GM21619 (cell line): ENCODE data around the gene MYO5C.

Experiments
- ATAC-seq: cut with Tn5 transposase; IDR thresholded peaks from one replicate; pipeline ENCODE4 v1.9.1; 2021; ENCODE audit not compliant: unreplicated experiment

The MYO5C gene

DNA sequence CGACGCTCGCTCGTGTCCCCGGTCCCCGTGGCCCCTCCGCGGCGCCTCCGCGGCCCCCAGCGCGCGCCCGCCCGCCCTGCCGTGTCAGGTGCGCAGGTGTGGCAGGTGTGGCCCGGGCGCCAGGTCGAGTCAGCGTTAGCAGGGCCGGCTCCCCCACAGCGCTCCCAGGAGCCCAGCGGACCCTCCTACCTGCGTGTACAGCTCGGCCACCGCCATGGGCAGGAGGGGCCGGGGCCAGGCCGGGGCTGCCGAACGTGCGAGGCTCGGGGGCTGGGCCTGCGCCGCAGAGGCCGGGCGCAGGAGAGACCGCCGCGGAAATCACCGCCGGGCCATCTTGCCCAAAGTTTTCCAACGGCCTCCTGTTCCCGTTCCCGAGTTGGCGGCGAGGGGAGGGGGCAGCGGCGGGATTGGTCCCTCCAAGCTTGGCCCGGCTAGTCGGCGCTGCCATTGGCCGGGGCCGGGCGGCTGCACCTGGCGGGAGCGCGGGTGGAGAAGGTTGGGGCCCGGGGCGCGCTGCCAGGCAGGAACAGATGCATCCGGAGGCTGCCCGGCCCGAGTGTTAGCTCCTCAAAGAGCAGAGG is at the start of gene MYO5C:
Gene MYO5C, minus strand, starts transcription at position 384 of the 581 bp plus-strand sequence. Its CDS starts 168 bp downstream, at position 216.
- no peak for ATAC-seq

- no peak for ATAC-seq
Measured at GRCh38 chr15:52344592-52344991, 49.0 kb upstream of the MYO5C start.

GRCh38 chr15:52343831-52344230 is 48.2 kb upstream of the MYO5C start:
- ATAC-seq, result no peak

- no peak for ATAC-seq
Measured at GRCh38 chr15:52340093-52340492, 44.5 kb upstream of the MYO5C start.

DNA sequence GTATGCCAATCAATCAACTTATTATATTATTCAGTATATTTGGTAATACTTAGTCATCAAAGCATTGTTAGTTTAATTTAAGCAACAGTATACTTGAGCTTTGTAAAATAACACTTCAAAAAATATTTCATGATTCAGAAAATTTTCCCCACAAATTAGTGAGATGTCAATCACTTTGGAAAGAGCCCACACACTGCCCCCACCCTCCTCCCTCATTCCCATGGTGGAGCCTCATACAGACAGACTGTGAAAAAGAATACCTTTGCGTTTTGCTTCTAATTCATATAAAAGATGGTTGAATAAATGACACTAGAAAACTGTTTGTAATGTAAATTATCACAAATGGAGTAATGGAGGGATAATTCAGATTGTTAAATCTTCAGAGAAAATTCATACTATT is 43.3 kb upstream of the MYO5C start:
- no peak for ATAC-seq

DNA sequence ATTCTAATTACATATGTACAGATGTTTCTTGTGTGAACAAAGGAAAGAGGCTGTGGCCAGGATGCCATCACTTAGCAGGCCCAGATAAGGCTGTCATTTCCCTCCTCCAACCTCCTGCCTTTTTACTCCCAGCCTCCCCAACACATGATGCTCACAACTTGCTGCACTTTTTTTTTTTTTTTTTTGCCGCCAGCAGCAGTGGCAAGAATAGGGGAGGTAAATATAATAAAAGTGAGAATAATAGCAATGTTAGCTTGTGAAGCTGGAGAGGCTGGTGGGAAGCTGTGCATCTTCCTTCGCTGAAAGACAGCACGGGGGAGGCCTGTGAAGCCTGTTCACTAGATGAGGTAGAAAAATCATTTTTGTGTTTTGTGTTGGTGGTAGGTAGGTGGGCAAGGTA is 42.5 kb upstream of the MYO5C start:
- no peak for ATAC-seq

GRCh38 chr15:52337198-52337853 is 41.7 kb upstream of the MYO5C start:
- ATAC-seq, result no peak

- ATAC-seq, result no peak
Measured at GRCh38 chr15:52336529-52336928, 40.9 kb upstream of the MYO5C start.

GRCh38 chr15:52334491-52335160 is 39.0 kb upstream of the MYO5C start:
- no peak for ATAC-seq

DNA sequence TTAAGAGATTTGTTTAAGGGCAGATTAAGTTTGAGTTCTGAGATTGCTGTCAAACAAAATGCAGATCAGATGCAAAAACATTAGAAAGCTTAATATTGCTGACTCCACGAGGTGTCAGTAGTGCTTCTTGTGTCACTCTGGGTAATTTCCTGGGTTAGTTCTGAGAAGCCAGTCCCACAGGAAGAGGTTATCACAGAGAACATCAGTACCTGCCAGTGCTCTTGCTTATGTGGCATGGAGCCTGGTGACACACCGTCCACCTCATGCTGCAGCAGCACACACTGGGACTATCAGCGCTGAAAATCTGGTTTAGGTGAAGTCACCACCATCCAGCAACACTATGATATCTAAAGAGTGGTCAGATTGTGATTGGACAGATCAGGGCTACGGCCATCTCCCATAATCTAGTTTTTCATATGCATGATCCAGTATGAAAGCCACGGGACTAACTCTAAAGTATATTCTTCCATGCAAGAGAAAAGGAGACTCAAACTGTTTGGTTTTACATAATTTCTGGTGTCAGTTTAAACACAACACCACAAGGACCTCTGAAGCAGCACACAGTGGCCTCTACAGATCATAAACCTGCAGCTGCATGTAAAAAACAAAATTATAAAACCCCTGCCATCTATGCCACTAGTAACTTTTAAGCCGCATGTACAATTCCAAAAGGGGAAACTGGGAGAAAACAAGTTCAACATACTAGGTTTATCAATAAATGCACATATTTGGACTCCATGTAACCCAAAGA is 36.1 kb upstream of the MYO5C start:
- peak; percentile 90 for ATAC-seq

DNA sequence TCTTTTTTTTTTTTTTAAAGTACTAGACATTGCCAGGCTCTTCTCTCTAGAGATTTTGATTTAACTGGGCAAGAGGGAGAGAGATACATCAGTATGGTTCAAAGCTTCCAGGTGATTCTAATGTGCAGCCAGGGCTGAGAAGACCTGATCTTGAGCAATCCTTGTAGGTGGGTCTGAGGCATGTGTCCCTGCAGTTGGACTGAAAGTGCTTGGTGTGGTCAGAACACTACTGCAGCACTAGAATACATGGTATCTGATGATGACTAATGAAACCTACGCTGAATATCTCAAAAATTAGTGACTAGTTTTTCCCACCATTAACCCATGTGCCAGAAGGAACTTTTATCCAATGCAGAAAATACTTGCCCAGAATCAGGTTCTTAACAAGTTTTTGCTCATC is 34.4 kb upstream of the MYO5C start:
- no peak for ATAC-seq

DNA sequence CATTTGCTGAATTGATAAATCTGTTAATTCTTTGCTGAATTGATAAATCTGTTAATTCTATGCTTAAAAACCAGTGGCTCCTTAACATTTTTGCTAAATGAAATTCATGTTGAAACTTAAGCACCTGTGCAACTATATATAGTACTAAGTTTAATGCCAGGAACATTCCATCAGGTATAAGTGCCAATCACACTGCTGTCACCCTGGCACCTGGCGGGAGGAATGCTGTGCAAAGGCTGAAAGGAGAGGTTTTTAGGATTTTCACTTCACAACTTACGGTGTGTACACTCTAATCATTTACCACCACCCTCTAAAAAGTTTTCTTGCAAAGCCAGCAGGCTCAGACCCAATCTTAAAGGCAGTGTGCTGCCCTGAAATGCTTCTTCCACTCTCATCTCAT is 33.5 kb upstream of the MYO5C start:
- ATAC-seq, result no peak

DNA sequence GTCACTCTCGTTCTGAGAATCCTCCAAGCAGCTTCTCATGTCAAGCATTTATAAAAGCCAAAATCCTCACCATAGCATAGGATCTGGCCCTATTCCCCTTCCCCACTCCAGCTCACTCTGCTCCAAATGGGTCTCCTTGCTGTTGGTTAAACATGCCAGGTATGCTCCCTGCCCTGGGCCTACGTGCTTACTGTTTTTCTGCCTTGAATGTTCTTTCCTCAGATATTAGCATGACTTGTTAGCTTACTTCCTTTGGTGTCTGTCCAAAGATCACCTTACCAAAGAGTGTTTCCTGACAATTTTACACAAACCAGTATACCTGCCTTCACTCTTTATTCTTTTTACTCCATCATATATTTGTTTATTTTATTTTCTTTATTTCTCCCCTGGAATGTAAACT is 33.1 kb upstream of the MYO5C start:
- ATAC-seq, result no peak

DNA sequence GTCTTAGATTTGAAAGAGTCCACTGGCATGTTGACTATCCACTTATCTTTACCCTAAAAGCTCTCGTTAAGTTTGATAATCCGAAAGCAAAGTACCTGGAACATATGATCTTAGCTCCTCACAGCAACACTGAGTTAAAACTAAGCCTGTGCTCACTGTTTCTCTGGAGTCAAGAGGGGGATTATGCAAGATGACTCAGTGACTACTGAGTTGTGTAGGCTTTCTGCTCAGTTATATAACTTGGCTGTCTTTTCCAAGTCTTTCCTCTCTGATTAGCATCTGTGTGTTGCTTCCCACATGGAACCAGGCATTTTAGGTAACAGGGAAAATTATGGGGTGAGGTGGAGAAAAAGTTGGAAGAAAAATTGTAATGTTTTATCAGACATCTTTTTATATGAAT is 31.2 kb upstream of the MYO5C start:
- no peak for ATAC-seq

DNA sequence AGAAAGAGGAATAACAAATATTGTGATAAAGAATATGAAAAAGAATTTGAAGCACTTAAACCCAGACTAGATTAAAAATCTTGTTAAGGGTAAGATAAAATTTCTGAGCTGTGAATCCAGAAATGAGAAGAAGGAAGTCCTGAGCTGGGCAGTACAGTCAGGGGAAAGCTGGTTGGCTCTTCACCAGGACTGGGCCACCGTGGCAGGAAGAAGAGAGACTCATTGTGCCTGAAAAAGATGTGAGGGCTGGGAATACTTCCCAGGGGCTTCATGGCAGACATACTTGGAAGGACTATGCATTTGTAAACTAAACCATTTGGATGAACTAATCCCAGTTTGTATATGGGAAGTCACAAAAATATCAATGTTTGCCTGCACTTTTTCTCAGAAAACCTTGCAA is 28.5 kb upstream of the MYO5C start:
- ATAC-seq, result no peak

GRCh38 chr15:52318729-52319500 is 23.3 kb upstream of the MYO5C start:
- no peak for ATAC-seq

GRCh38 chr15:52317688-52318087 is 22.1 kb upstream of the MYO5C start:
- no peak for ATAC-seq

DNA sequence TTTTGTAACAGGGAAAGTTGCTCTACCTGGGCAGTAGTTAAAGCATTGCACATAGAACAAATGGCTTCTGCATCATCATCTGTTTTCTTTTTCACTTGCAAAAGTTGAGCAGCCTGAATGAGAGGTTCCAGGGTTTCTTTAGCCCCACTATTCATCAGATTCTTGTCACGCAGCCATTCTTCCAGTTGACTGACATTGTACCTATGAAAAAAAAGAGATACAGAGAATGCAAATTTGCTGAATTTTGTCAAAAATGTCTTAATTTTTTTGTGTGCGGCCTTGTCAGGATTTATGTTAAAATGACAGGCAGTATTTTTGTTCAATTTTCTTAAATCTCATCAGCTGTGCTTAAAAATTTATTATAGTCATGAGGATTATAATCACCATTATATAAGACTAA is 21.4 kb upstream of the MYO5C start:
- ATAC-seq, result no peak

GRCh38 chr15:52309154-52309548 is 13.5 kb upstream of the MYO5C start:
- ATAC-seq, result peak; percentile 65

- ATAC-seq, result peak; percentile 72
Measured at GRCh38 chr15:52308446-52309153, 13.0 kb upstream of the MYO5C start.
